ENCODE results near the gene HDC.

- no peak for TF ChIP-seq CTCF (IDR thresholded peaks at IDR 0.05)
- TF ChIP-seq POLR2A (IDR thresholded peaks at IDR 0.05): no peak
These were observed 9.1 kb downstream of the HDC start for GRCh38 chr15:50256188-50257041.

Data from heart left ventricle (tissue), 13 donors.